ENCODE results near the gene KRTAP5-7.
"Not testable (repeated sequence)": the region's sequence is repeated elsewhere in the genome, so short reads cannot be mapped to it uniquely, and the experiment has no call there.

Gene KRTAP5-7

GRCh38 chr11:71532036-71532610, 5.1 kb downstream of the KRTAP5-7 start:
- no peak for DNase-seq (ENCODE audit: low spot score)

- not testable (repeated sequence) for DNase-seq (ENCODE audit: low spot score)
Measured at GRCh38 chr11:71534711-71535608, 7.9 kb downstream of the KRTAP5-7 start.

- DNase-seq (ENCODE audit: low spot score) = no peak
Measured at GRCh38 chr11:71535825-71536224, 8.8 kb downstream of the KRTAP5-7 start.

- DNase-seq (ENCODE audit: low spot score) = no peak
Measured at GRCh38 chr11:71537537-71537936, 10.5 kb downstream of the KRTAP5-7 start.

GRCh38 chr11:71537977-71538665, 11.1 kb downstream of the KRTAP5-7 start, which contains the start of gene KRTAP5-8:
TSS of gene KRTAP5-8 (plus strand) at chr11:71538025. CDS start at chr11:71538056, 31 bp downstream.
- not testable (repeated sequence) for DNase-seq (ENCODE audit: low spot score)

- DNase-seq (ENCODE audit: low spot score) = no peak
Measured at GRCh38 chr11:71538666-71538990, 11.6 kb downstream of the KRTAP5-7 start.

GRCh38 chr11:71539017-71539416, 11.9 kb downstream of the KRTAP5-7 start:
- DNase-seq (ENCODE audit: low spot score) = no peak

GRCh38 chr11:71539971-71540370, 12.9 kb downstream of the KRTAP5-7 start:
- DNase-seq (ENCODE audit: low spot score) = not testable (repeated sequence)

GRCh38 chr11:71540521-71541304, 13.6 kb downstream of the KRTAP5-7 start:
- not testable (repeated sequence) for DNase-seq (ENCODE audit: low spot score)

GRCh38 chr11:71542382-71542781, 15.3 kb downstream of the KRTAP5-7 start:
- DNase-seq (ENCODE audit: low spot score) = no peak

- DNase-seq (ENCODE audit: low spot score) = no peak
Measured at GRCh38 chr11:71542879-71543777, 16.1 kb downstream of the KRTAP5-7 start.

GRCh38 chr11:71543866-71544265, 16.8 kb downstream of the KRTAP5-7 start:
- DNase-seq (ENCODE audit: low spot score) = no peak

- no peak for DNase-seq (ENCODE audit: low spot score)
Measured at GRCh38 chr11:71544525-71545214, 17.6 kb downstream of the KRTAP5-7 start.

GRCh38 chr11:71545405-71545966, 18.4 kb downstream of the KRTAP5-7 start:
- no peak for DNase-seq (ENCODE audit: low spot score)

GRCh38 chr11:71548120-71548519, 21.1 kb downstream of the KRTAP5-7 start, which contains the start of gene KRTAP5-9:
TSS of gene KRTAP5-9 (plus strand) at chr11:71548420. CDS start at chr11:71548658, 238 bp downstream.
- no peak for DNase-seq (ENCODE audit: low spot score)

- DNase-seq (ENCODE audit: low spot score) = no peak
Measured at GRCh38 chr11:71548716-71549151, 21.7 kb downstream of the KRTAP5-7 start.

GRCh38 chr11:71551711-71552110, 24.6 kb downstream of the KRTAP5-7 start:
- DNase-seq (ENCODE audit: low spot score) = no peak

- no peak for DNase-seq (ENCODE audit: low spot score)
Measured at GRCh38 chr11:71554996-71555395, 27.9 kb downstream of the KRTAP5-7 start.

- DNase-seq (ENCODE audit: low spot score) = no peak
Measured at GRCh38 chr11:71555508-71555907, 28.4 kb downstream of the KRTAP5-7 start.

- no peak for DNase-seq (ENCODE audit: low spot score)
Measured at GRCh38 chr11:71556018-71556417, 29.0 kb downstream of the KRTAP5-7 start.
